HUES6 (cell line): ENCODE data around the gene CSPG4.

ENCODE experiments used
- H3K27ac ChIP-seq: 2 replicates; pipeline ENCODE4 v1.7.0; 2013; ENCODE audit warnings: low read depth, mild to moderate bottlenecking, low read length, inconsistent platforms
- H3K27me3 ChIP-seq: 2 replicates; pipeline ENCODE4 v1.6.1; 2013; ENCODE audit warnings: low read length; ENCODE audit not compliant: control insufficient read depth, insufficient read depth
- H3K36me3 ChIP-seq: 2 replicates; pipeline ENCODE4 v1.6.1; 2013; ENCODE audit warnings: low read length; ENCODE audit not compliant: control insufficient read depth, insufficient read depth
- H3K4me1 ChIP-seq: 2 replicates; pipeline ENCODE4 v1.6.1; 2013; ENCODE audit warnings: low read length; ENCODE audit not compliant: control insufficient read depth, insufficient read depth
- H3K4me3 ChIP-seq: 2 replicates; pipeline ENCODE4 v1.5.1; 2013; ENCODE audit warnings: low read depth, low read length
- H3K9ac ChIP-seq: one replicate; pipeline ENCODE4 v1.6.1; 2013; ENCODE audit warnings: mild to moderate bottlenecking, low read length
- H3K9me3 ChIP-seq: 2 replicates; pipeline ENCODE4 v1.6.1; 2013; ENCODE audit warnings: low read depth, low read length; ENCODE audit not compliant: control insufficient read depth, insufficient read depth

CSPG4 gene

GRCh38 chr15:75669879-75670212, 42.8 kb downstream of the CSPG4 start:
- H3K27ac ChIP-seq: no peak overlapping the region
- H3K27me3 ChIP-seq: no peaks in the 10 kb centered on the region
- no peak overlapping the region for H3K9ac ChIP-seq
- H3K9me3 ChIP-seq: no peaks in the 10 kb centered on the region
- H3K4me1 ChIP-seq: peaks cover 26% of the 10 kb centered on the region
- H3K36me3 ChIP-seq: no peaks in the 10 kb centered on the region
- no peak overlapping the region for H3K4me3 ChIP-seq

- Histone ChIP-seq H3K36me3 (no peaks in the 10 kb centered on the region), H3K4me3 (no peak overlapping the region), H3K4me1 (peaks cover 26% of the 10 kb centered on the region), H3K9me3 (no peaks in the 10 kb centered on the region), H3K27me3 (no peaks in the 10 kb centered on the region), H3K27ac (no peak overlapping the region), H3K9ac (no peak overlapping the region)
These were observed 43.3 kb downstream of the CSPG4 start for GRCh38 chr15:75669191-75669878.

- Histone ChIP-seq H3K9ac (no peak overlapping the region), H3K4me3 (no peak overlapping the region), H3K27me3 (no peaks in the 10 kb centered on the region), H3K4me1 (peaks cover 6% of the 10 kb centered on the region), H3K36me3 (no peaks in the 10 kb centered on the region; the same call in 1 of the 2 replicates), H3K27ac (no peak overlapping the region), H3K9me3 (no peaks in the 10 kb centered on the region)
These were observed 45.7 kb downstream of the CSPG4 start for GRCh38 chr15:75666823-75667501.

GRCh38 chr15:75663931-75664421, 48.7 kb downstream of the CSPG4 start:
- Histone ChIP-seq H3K4me1 (peaks cover 3% of the 10 kb centered on the region; the same call in 1 of the 2 replicates), H3K27me3 (no peaks in the 10 kb centered on the region), H3K9me3 (no peaks in the 10 kb centered on the region), H3K27ac (no peak overlapping the region), H3K4me3 (no peak overlapping the region), H3K36me3 (peaks cover 4% of the 10 kb centered on the region), H3K9ac (no peak overlapping the region)

GRCh38 chr15:75662823-75663519, 49.7 kb downstream of the CSPG4 start:
- H3K4me1 ChIP-seq: peaks cover 3% of the 10 kb centered on the region; the same call in 1 of the 2 replicates
- no peaks in the 10 kb centered on the region for H3K27me3 ChIP-seq
- no peak overlapping the region for H3K27ac ChIP-seq
- H3K36me3 ChIP-seq: peaks cover 9% of the 10 kb centered on the region
- no peaks in the 10 kb centered on the region for H3K9me3 ChIP-seq
- no peak overlapping the region for H3K9ac ChIP-seq
- H3K4me3 ChIP-seq: no peak overlapping the region

- no peak overlapping the region for H3K9ac ChIP-seq
- H3K4me3 ChIP-seq: no peak overlapping the region
- H3K9me3 ChIP-seq: no peaks in the 10 kb centered on the region
- H3K4me1 ChIP-seq: peaks cover 3% of the 10 kb centered on the region; the same call in 1 of the 2 replicates
- no peak overlapping the region for H3K27ac ChIP-seq
- no peaks in the 10 kb centered on the region for H3K27me3 ChIP-seq
- H3K36me3 ChIP-seq: peaks cover 20% of the 10 kb centered on the region
These were observed 50.9 kb downstream of the CSPG4 start for GRCh38 chr15:75661756-75662140.

- no peaks in the 10 kb centered on the region for H3K27me3 ChIP-seq
- no peaks in the 10 kb centered on the region for H3K9me3 ChIP-seq
- H3K4me1 ChIP-seq: peaks cover 3% of the 10 kb centered on the region; the same call in 1 of the 2 replicates
- H3K9ac ChIP-seq: no peak overlapping the region
- no peak overlapping the region for H3K27ac ChIP-seq
- H3K36me3 ChIP-seq: peaks cover 20% of the 10 kb centered on the region
- no peak overlapping the region for H3K4me3 ChIP-seq
These were observed 51.4 kb downstream of the CSPG4 start for GRCh38 chr15:75661100-75661755.

- Histone ChIP-seq H3K4me1 (peaks cover 3% of the 10 kb centered on the region; the same call in 1 of the 2 replicates), H3K9ac (no peak overlapping the region), H3K27ac (no peak overlapping the region), H3K4me3 (no peak overlapping the region), H3K9me3 (no peaks in the 10 kb centered on the region), H3K36me3 (peaks cover 20% of the 10 kb centered on the region), H3K27me3 (no peaks in the 10 kb centered on the region)
These were observed 52.6 kb downstream of the CSPG4 start for GRCh38 chr15:75659928-75660645.

GRCh38 chr15:75659141-75659771, 53.4 kb downstream of the CSPG4 start:
- peaks cover 20% of the 10 kb centered on the region for H3K36me3 ChIP-seq
- H3K27me3 ChIP-seq: no peaks in the 10 kb centered on the region
- peaks cover 3% of the 10 kb centered on the region; the same call in 1 of the 2 replicates for H3K4me1 ChIP-seq
- H3K27ac ChIP-seq: no peak overlapping the region
- H3K4me3 ChIP-seq: no peak overlapping the region
- H3K9ac ChIP-seq: no peak overlapping the region
- no peaks in the 10 kb centered on the region for H3K9me3 ChIP-seq

- no peaks in the 10 kb centered on the region for H3K9me3 ChIP-seq
- H3K9ac ChIP-seq: no peak overlapping the region
- no peaks in the 10 kb centered on the region for H3K27me3 ChIP-seq
- H3K4me3 ChIP-seq: no peak overlapping the region
- H3K4me1 ChIP-seq: peaks cover 8% of the 10 kb centered on the region; the same call in 1 of the 2 replicates
- H3K27ac ChIP-seq: no peak overlapping the region
- peaks cover 20% of the 10 kb centered on the region for H3K36me3 ChIP-seq
These were observed 55.8 kb downstream of the CSPG4 start for GRCh38 chr15:75656813-75657212.
